DND-41 (cell line): ENCODE measurements around the gene FAM47A.

Experiments used
- ATAC-seq: fragments of 200-7000 bp; cut with Tn5 transposase; 3 replicates; pipeline ENCODE4 v1.9.1; 2021; ENCODE audit warnings: low read depth; ENCODE audit not compliant: insufficient read depth
- DNase-seq: peaks from one replicate; pipeline ENCODE4 v3.0.0-alpha.2; 2020
- H2AFZ ChIP-seq: 2 replicates; pipeline ENCODE4 v1.6.0; 2012; ENCODE audit warnings: low read depth, low read length
- H3K27ac ChIP-seq: 2 replicates; pipeline ENCODE4 v1.5.1; 2012; ENCODE audit warnings: low read length, inconsistent platforms
- H3K27me3 ChIP-seq: fragments of 200-600 bp; sonication (generic); 2 replicates; pipeline ENCODE4 v1.6.0; 2012; ENCODE audit warnings: low read length, mild to moderate bottlenecking, inconsistent platforms; ENCODE audit not compliant: insufficient read depth, poor library complexity
- H3K36me3 ChIP-seq: 2 replicates; pipeline ENCODE4 v1.5.1; 2012; ENCODE audit warnings: low read length, inconsistent platforms; ENCODE audit not compliant: insufficient read depth
- H3K4me1 ChIP-seq: 2 replicates; pipeline ENCODE4 v1.5.1; 2012; ENCODE audit warnings: mild to moderate bottlenecking, low read length; ENCODE audit not compliant: insufficient read depth
- H3K4me2 ChIP-seq: 2 replicates; pipeline ENCODE4 v1.6.0; 2012; ENCODE audit warnings: mild to moderate bottlenecking, moderate library complexity, low read length, inconsistent platforms; ENCODE audit not compliant: insufficient read depth
- H3K4me3 ChIP-seq, 2 experiments: fragments of 200-600 bp in 1 of 2; shearing (Covaris generic) in 1 of 2; 2 replicates each; pipeline ENCODE4 v1.5.1; 2012 to 2016; ENCODE audit warnings: inconsistent platforms in 2 of 2, low read length in 2 of 2, mild to moderate bottlenecking in 2 of 2, low read depth in 1 of 2, moderate library complexity in 1 of 2
- H3K79me2 ChIP-seq: 2 replicates; pipeline ENCODE4 v1.6.0; 2012; ENCODE audit warnings: low read length, inconsistent platforms; ENCODE audit not compliant: insufficient read depth
- H3K9ac ChIP-seq: 2 replicates; pipeline ENCODE4 v1.6.0; 2012; ENCODE audit warnings: low read depth, mild to moderate bottlenecking, inconsistent platforms, low read length, moderate library complexity
- H3K9me3 ChIP-seq: 2 replicates; pipeline ENCODE4 v1.5.1; 2012; ENCODE audit warnings: low read length, moderate library complexity, mild to moderate bottlenecking, inconsistent platforms; ENCODE audit not compliant: insufficient read depth, severe bottlenecking
- H4K20me1 ChIP-seq: 2 replicates; pipeline ENCODE4 v1.6.0; 2012; ENCODE audit warnings: low read length; ENCODE audit not compliant: insufficient read depth
- CTCF ChIP-seq: IDR thresholded peaks from 2 replicates; pipeline ENCODE4 v1.5.1; 2012; ENCODE audit warnings: borderline replicate concordance, low read length, moderate library complexity, mild to moderate bottlenecking; ENCODE audit not compliant: poor library complexity, severe bottlenecking; ENCODE audit errors: extremely low read depth
- EZH2 ChIP-seq: IDR thresholded peaks from 3 replicates; pipeline ENCODE4 v1.6.1; 2012; ENCODE audit warnings: borderline replicate concordance, low read depth, mild to moderate bottlenecking, moderate library complexity, low read length, inconsistent platforms; ENCODE audit not compliant: severe bottlenecking

FAM47A gene

DNA sequence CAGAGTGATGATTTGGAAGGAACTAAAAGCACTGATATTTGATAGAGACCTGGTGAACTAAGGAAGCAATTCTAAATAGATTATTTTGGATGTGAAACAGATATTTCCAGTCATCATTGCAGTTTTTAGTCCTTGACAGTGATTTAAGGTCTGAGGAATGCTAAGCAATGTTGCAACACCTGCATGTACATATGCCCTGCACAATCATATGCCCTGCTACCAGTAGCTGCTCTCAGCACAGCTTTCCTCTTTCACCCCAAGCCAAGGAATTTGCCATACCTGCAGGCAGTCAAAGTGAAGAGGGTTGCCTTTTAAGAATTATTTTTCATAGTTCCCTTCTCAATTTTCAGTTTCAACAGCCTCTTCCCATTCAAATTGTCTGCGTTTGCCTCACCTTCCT is 8.7 kb upstream of the FAM47A start:
- H4K20me1 ChIP-seq: no peaks in the 10 kb centered on the region
- no peaks in the 10 kb centered on the region for H3K27me3 ChIP-seq
- DNase-seq: no peak
- H3K9me3 ChIP-seq: no peaks in the 10 kb centered on the region
- no peak overlapping the region for H2AFZ ChIP-seq
- H3K4me3 ChIP-seq: no peak overlapping the region
- TF ChIP-seq EZH2 (no peak), CTCF (no peak)
- no peak for ATAC-seq
- no peak overlapping the region for H3K9ac ChIP-seq
- no peak overlapping the region for H3K4me2 ChIP-seq
- no peaks in the 10 kb centered on the region for H3K36me3 ChIP-seq
- H3K79me2 ChIP-seq: no peaks in the 10 kb centered on the region
- H3K27ac ChIP-seq: no peak overlapping the region
- no peaks in the 10 kb centered on the region for H3K4me1 ChIP-seq

DNA sequence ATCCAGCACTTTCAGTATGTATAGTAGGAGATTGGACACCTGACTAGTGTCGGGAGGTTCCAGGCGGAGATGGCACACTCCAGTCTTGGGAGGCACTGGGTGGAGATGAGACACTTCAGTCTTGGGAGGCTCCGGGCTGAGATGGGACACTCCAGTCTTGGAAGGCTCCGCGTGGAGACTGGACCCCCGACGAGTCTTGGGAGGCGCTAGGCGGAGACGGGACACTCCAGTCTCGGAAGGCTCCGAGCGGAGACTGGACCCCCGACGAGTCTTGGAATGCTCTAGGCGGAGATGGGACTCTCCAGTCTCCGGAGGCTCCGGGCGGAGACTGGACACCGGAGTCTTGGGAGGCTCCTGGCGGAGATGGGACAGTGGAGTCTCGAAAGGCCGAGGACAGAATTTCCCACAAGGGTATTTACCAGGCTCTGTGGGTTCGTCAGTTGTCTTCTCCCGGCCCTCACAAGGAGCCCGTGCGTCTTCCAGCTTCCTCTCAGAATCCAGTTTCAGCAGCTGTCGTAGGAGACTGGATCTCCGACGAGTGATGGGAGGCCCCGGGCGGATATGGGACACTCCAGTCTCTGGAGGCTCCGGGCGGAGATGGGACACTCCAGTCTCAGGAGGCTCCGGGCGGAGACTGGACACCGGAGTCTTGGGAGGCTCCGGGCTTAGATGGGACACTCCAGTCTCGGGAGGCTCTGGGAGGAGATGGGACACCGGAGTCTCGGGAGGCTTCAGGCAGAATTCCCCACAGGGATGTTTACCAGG is 952 bp downstream of the FAM47A start:
- no peaks in the 10 kb centered on the region for H3K4me1 ChIP-seq
- no peak overlapping the region for H3K4me3 ChIP-seq
- H3K27me3 ChIP-seq: no peaks in the 10 kb centered on the region
- ATAC-seq (no peak), DNase-seq (no peak)
- TF ChIP-seq CTCF (no peak), EZH2 (no peak)
- H3K9ac ChIP-seq: no peak overlapping the region
- no peak overlapping the region for H3K4me2 ChIP-seq
- no peaks in the 10 kb centered on the region for H3K9me3 ChIP-seq
- no peaks in the 10 kb centered on the region for H4K20me1 ChIP-seq
- no peaks in the 10 kb centered on the region for H3K36me3 ChIP-seq
- no peaks in the 10 kb centered on the region for H3K79me2 ChIP-seq
- H2AFZ ChIP-seq: no peak overlapping the region
- no peak overlapping the region for H3K27ac ChIP-seq

DNA sequence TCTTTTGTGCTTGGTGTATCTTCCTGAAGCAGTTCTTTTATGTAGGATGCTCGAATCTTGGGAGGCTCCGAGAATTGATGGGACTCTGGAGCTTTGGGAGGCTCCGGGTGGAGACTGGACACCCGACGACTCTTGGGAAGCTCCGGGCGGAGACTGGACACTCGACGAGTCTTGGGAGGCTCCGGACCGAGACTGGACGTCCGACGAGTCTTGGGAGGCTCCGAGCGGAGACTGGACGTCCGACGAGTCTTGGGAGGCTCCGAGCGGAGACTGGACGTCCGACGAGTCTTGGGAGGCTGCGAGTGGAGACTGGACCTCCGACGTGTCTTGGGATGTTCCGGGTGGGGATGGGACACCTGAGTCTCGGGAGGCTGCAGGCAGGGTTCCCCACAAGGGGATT is 1.6 kb downstream of the FAM47A start:
- no peaks in the 10 kb centered on the region for H3K27me3 ChIP-seq
- no peaks in the 10 kb centered on the region for H3K36me3 ChIP-seq
- H2AFZ ChIP-seq: no peak overlapping the region
- no peaks in the 10 kb centered on the region for H3K79me2 ChIP-seq
- no peak overlapping the region for H3K4me3 ChIP-seq
- no peaks in the 10 kb centered on the region for H3K9me3 ChIP-seq
- no peak overlapping the region for H3K4me2 ChIP-seq
- ATAC-seq: no peak
- no peak overlapping the region for H3K27ac ChIP-seq
- no peaks in the 10 kb centered on the region for H3K4me1 ChIP-seq
- TF ChIP-seq CTCF (no peak), EZH2 (no peak)
- no peaks in the 10 kb centered on the region for H4K20me1 ChIP-seq
- no peak overlapping the region for H3K9ac ChIP-seq
- DNase-seq: no peak

DNA sequence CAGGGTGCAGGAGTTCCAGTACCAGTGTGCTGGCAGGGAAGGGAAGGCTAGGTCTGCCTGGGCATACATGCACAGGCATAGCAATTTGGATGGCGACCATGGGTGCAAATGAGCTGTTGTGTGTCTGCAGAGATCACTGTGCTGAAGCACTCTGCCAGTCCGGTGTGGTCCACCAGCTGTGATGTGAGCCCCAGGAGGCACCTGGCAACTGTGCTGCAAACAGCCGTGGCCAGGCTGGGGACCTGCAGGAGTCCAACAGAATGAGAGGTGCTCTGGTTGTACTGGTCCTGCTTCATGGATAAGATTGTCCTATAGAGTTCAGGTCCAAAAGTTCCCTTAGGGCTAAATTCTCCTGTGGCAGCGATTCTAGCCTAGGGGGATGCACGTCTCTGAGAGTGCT is 6.1 kb downstream of the FAM47A start:
- Histone ChIP-seq H3K36me3 (no peaks in the 10 kb centered on the region), H3K27ac (no peak overlapping the region), H3K4me1 (no peaks in the 10 kb centered on the region), H3K4me3 (no peak overlapping the region), H3K79me2 (no peaks in the 10 kb centered on the region), H3K9me3 (no peaks in the 10 kb centered on the region), H3K27me3 (no peaks in the 10 kb centered on the region), H3K4me2 (no peak overlapping the region), H2AFZ (no peak overlapping the region), H3K9ac (no peak overlapping the region), H4K20me1 (no peaks in the 10 kb centered on the region)
- DNase-seq (no peak), ATAC-seq (no peak)
- TF ChIP-seq EZH2: no peak
- TF ChIP-seq CTCF: no peak
